H1 (cell line): Measurements from ENCODE around the gene CYGB. TPM values are rescaled to one million over a fixed set of nuclear protein-coding genes. Genes with fewer than 3 reads are reported as not detected.

Experiments
- CTCF ChIA-PET: fragments of 300-600 bp; sonication (Branson Sonifier 250); formaldehyde crosslinking; loops from one replicate; lab custom pipeline; 2021; ENCODE audit not compliant: partially characterized antibody; lab: Charles Lee
- POLR2A ChIA-PET: fragments of 300-600 bp; sonication (Branson Sonifier 250); formaldehyde crosslinking; loops from one replicate; lab custom pipeline; 2021; ENCODE audit warnings: inconsistent platforms; ENCODE audit not compliant: partially characterized antibody; lab: Charles Lee
- DNase-seq, 2 experiments: peaks; one replicate each; pipeline versions ENCODE4 v3.0.0 to v3.0.0-alpha.2; 2010 to 2022; ENCODE audit warnings: low spot score in 2 of 2, low read depth in 1 of 2, mixed read lengths in 1 of 2
- FAIRE-seq: peaks from 2 replicates; lab custom pipeline; 2011; peaks lifted over from hg19 to GRCh38; lab: Jason Lieb, UNC
- H2AFZ ChIP-seq: 2 replicates; pipeline ENCODE4 v1.8.1; 2012; ENCODE audit warnings: low read length, inconsistent platforms
- H2AK5ac ChIP-seq: 2 replicates; pipeline ENCODE4 v1.6.1; 2013; ENCODE audit warnings: low read depth, low read length
- H2BK120ac ChIP-seq: replicated peaks from 2 replicates; pipeline ENCODE3; 2013; ENCODE audit warnings: low read depth, low read length, inconsistent platforms
- H2BK12ac ChIP-seq: 2 replicates; pipeline ENCODE4 v1.6.1; 2013; ENCODE audit warnings: low read depth, low read length
- H2BK15ac ChIP-seq: 2 replicates; pipeline ENCODE4 v1.6.1; 2013; ENCODE audit warnings: low read length
- H2BK20ac ChIP-seq: 2 replicates; pipeline ENCODE4 v1.6.1; 2013; ENCODE audit warnings: low read length
- H2BK5ac ChIP-seq: 2 replicates; pipeline ENCODE4 v1.6.1; 2013; ENCODE audit warnings: low read depth, low read length
- H3K14ac ChIP-seq: 2 replicates; pipeline ENCODE4 v1.6.1; 2013; ENCODE audit warnings: inconsistent platforms; ENCODE audit not compliant: insufficient read length
- H3K18ac ChIP-seq: 2 replicates; pipeline ENCODE4 v1.6.1; 2013; ENCODE audit warnings: low read length; ENCODE audit errors: extremely low read depth
- H3K23ac ChIP-seq: 2 replicates; pipeline ENCODE4 v1.6.1; 2013; ENCODE audit warnings: inconsistent platforms; ENCODE audit not compliant: insufficient read length
- H3K23me2 ChIP-seq: 2 replicates; pipeline ENCODE4 v1.6.1; 2013; ENCODE audit warnings: low read depth, low read length
- H3K27ac ChIP-seq: 2 replicates; pipeline ENCODE4 v1.6.1; 2011; ENCODE audit warnings: low read depth, low read length, inconsistent platforms
- H3K27me3 ChIP-seq, 4 experiments: replicated peaks in 1 of 4; 1 replicate in 1 of 4; 2 replicates in 3 of 4; pipeline versions ENCODE4 v1.6.1 to v1.8.1; 2011 to 2013; ENCODE audit warnings: low read length in 3 of 4, mild to moderate bottlenecking in 3 of 4, inconsistent platforms in 2 of 4, mixed read lengths in 2 of 4, moderate library complexity in 1 of 4; ENCODE audit not compliant: control insufficient read depth in 3 of 4, insufficient read depth in 3 of 4; ENCODE audit errors: extremely low read depth in 1 of 4
- H3K36me3 ChIP-seq, 4 experiments: 2 replicates each; pipeline versions ENCODE4 v1.6.1 to v1.8.1; 2011 to 2013; ENCODE audit warnings: mild to moderate bottlenecking in 4 of 4, low read length in 3 of 4, moderate library complexity in 2 of 4, control low read depth in 1 of 4, inconsistent platforms in 1 of 4; ENCODE audit not compliant: insufficient read depth in 4 of 4, control insufficient read depth in 2 of 4
- H3K4ac ChIP-seq: replicated peaks from 2 replicates; pipeline ENCODE3; 2013; ENCODE audit warnings: low read length, low read depth, mixed read lengths, inconsistent platforms; ENCODE audit not compliant: insufficient read length
- H3K4me1 ChIP-seq, 4 experiments: replicated peaks in 1 of 4; 1 replicate in 1 of 4; 2 replicates in 3 of 4; pipeline versions ENCODE4 v1.6.1 to v1.8.1; 2011 to 2013; ENCODE audit warnings: low read length in 3 of 4, inconsistent platforms in 2 of 4, mixed read lengths in 1 of 4; ENCODE audit not compliant: insufficient read depth in 4 of 4, control insufficient read depth in 3 of 4
- H3K4me2 ChIP-seq, 2 experiments: 2 replicates each; pipeline versions ENCODE4 v1.6.1 to v1.8.1; 2011 to 2013; ENCODE audit warnings: low read depth in 2 of 2, low read length in 2 of 2, control low read depth in 1 of 2, inconsistent platforms in 1 of 2, mild to moderate bottlenecking in 1 of 2; ENCODE audit not compliant: insufficient read depth in 1 of 2
- H3K4me3 ChIP-seq, 4 experiments: fragments of 200-600, 300-600 bp in 1 of 4; sonication (generic), shearing (Covaris generic), sonication (Bioruptor Twin) in 1 of 4; 2 replicates each; pipeline versions ENCODE4 v1.5.1 to v1.8.1; 2011 to 2016; ENCODE audit warnings: low read length in 4 of 4, low read depth in 3 of 4, control low read depth in 2 of 4, inconsistent platforms in 2 of 4, mild to moderate bottlenecking in 2 of 4, mixed read lengths in 1 of 4, moderate library complexity in 1 of 4; ENCODE audit not compliant: insufficient read depth in 2 of 4; ENCODE audit errors: extremely low read depth in 1 of 4
- H3K56ac ChIP-seq: replicated peaks from 2 replicates; pipeline ENCODE3; 2013; ENCODE audit warnings: low read depth, mild to moderate bottlenecking, mixed read lengths, low read length, inconsistent platforms; ENCODE audit not compliant: insufficient read length
- H3K79me1 ChIP-seq: 2 replicates; pipeline ENCODE4 v1.6.1; 2013; ENCODE audit warnings: low read depth, low read length, control low read depth
- H3K79me2 ChIP-seq, 2 experiments: 2 replicates each; pipeline versions ENCODE4 v1.6.1 to v1.8.1; 2012 to 2013; ENCODE audit warnings: low read length in 2 of 2, mild to moderate bottlenecking in 2 of 2, inconsistent platforms in 1 of 2; ENCODE audit not compliant: insufficient read depth in 2 of 2, control insufficient read depth in 1 of 2
- H3K9ac ChIP-seq, 4 experiments: replicated peaks in 1 of 4; 1 replicate in 1 of 4; 2 replicates in 3 of 4; pipeline versions ENCODE4 v1.6.1 to v1.8.1; 2011 to 2013; ENCODE audit warnings: low read depth in 3 of 4, low read length in 3 of 4, control low read depth in 2 of 4, mild to moderate bottlenecking in 2 of 4, moderate library complexity in 2 of 4, inconsistent platforms in 1 of 4; ENCODE audit errors: extremely low read depth in 1 of 4
- H3K9me3 ChIP-seq, 2 experiments: 2 replicates each; pipeline versions ENCODE4 v1.6.1 to v1.8.1; 2012 to 2013; ENCODE audit warnings: mild to moderate bottlenecking in 2 of 2, moderate library complexity in 2 of 2, control low read depth in 1 of 2, inconsistent platforms in 1 of 2, low read depth in 1 of 2, low read length in 1 of 2, mixed read lengths in 1 of 2; ENCODE audit not compliant: insufficient read depth in 2 of 2
- H4K20me1 ChIP-seq, 2 experiments: replicated peaks in 1 of 2; 2 replicates each; pipeline versions ENCODE3 to v1.8.1; 2011 to 2013; ENCODE audit warnings: inconsistent platforms in 2 of 2, low read length in 2 of 2, mild to moderate bottlenecking in 1 of 2; ENCODE audit not compliant: insufficient read depth in 2 of 2, control insufficient read depth in 1 of 2
- H4K5ac ChIP-seq: 2 replicates; pipeline ENCODE4 v1.6.1; 2013; ENCODE audit warnings: low read length, low read depth, mixed read lengths, inconsistent platforms; ENCODE audit not compliant: insufficient read length
- H4K8ac ChIP-seq: 2 replicates; pipeline ENCODE4 v1.8.0; 2013; ENCODE audit warnings: mild to moderate bottlenecking, moderate library complexity, low read length, inconsistent platforms; ENCODE audit not compliant: insufficient read depth; ENCODE audit errors: extremely low read depth
- H4K91ac ChIP-seq: replicated peaks from 2 replicates; pipeline ENCODE3; 2013; ENCODE audit warnings: low read length, mixed read lengths, inconsistent platforms; ENCODE audit not compliant: insufficient read length
- ATF3 ChIP-seq: IDR thresholded peaks from 2 replicates; pipeline ENCODE4 v1.6.1; 2011; ENCODE audit warnings: low read depth, mild to moderate bottlenecking, low read length; ENCODE audit not compliant: insufficient read depth
- CBX5 ChIP-seq: fragments of 300-800, 300-1000 bp; sonication (generic); IDR thresholded peaks from 2 replicates; pipeline ENCODE4 v1.7.1; 2016; ENCODE audit warnings: antibody characterized with exemption, low read length, low read depth
- CHD1 ChIP-seq: IDR thresholded peaks from 2 replicates; pipeline ENCODE4 v1.6.1; 2012; ENCODE audit warnings: low read depth, low read length, improper control_type of control experiment
- CREB1 ChIP-seq: IDR thresholded peaks from 2 replicates; pipeline ENCODE4 v1.6.1; 2012; ENCODE audit warnings: inconsistent platforms
- FOSL1 ChIP-seq: IDR thresholded peaks from 2 replicates; pipeline ENCODE4 v1.6.1; 2011; ENCODE audit warnings: mild to moderate bottlenecking, low read depth, low read length, moderate library complexity; ENCODE audit not compliant: insufficient read depth
- KDM5A ChIP-seq: fragments of 200-600 bp; IDR thresholded peaks from 2 replicates; pipeline ENCODE4 v1.7.1; 2012; ENCODE audit warnings: mild to moderate bottlenecking, low read length, inconsistent platforms, mixed read lengths
- SIN3A ChIP-seq, 2 experiments: IDR thresholded peaks in 1 of 2; conservative IDR thresholded peaks in 1 of 2; 2 replicates each; pipeline ENCODE4 v1.6.1; 2011 to 2012; ENCODE audit warnings: low read length in 2 of 2, improper control_type of control experiment in 1 of 2, low read depth in 1 of 2, mild to moderate bottlenecking in 1 of 2
- TAF7 ChIP-seq: optimal IDR thresholded peaks from 2 replicates; pipeline ENCODE3; 2011; ENCODE audit warnings: low read depth, mild to moderate bottlenecking, inconsistent platforms, low read length, moderate library complexity, borderline replicate concordance
- YY1 ChIP-seq: IDR thresholded peaks from 2 replicates; pipeline ENCODE4 v1.6.1; 2011; ENCODE audit warnings: low read depth, mild to moderate bottlenecking, low read length
- WGBS, 2 experiments: shearing (Covaris generic) in 1 of 2; methylation state at CpG; one replicate each; pipeline versions ENCODE4 v1.1.6 to v1.1.7; 2013 to 2015; ENCODE audit warnings: low lambda C conversion rate in 2 of 2, mixed read lengths in 2 of 2, inconsistent platforms in 1 of 2, low coverage in 1 of 2, missing lambda C conversion rate in 1 of 2; ENCODE audit not compliant: insufficient replicate concordance in 2 of 2, insufficient coverage in 1 of 2, insufficient read length in 1 of 2; ENCODE audit errors: extremely low coverage in 1 of 2, missing lambda C conversion rate in 1 of 2; 5-methylcytosine and 5-hydroxymethylcytosine counted together
- polyA plus RNA-seq, 7 experiments: library from polyadenylated mRNA; depleted of rRNA in 3 of 7; stranded (reverse) in 5 of 7; unstranded in 2 of 7; fragments of >200 nt in 5 of 7; fragments of 200-250 nt in 2 of 7; gene quantifications; 1 replicate in 5 of 7; 2 replicates in 1 of 7; 4 replicates in 1 of 7; pipeline versions ENCODE4 v1.2.1 to v1.2.3, GENCODE V29; 2011 to 2013; ENCODE audit warnings: missing spikeins in 2 of 7, mixed read lengths in 2 of 7
- total RNA-seq: library from RNA; stranded (reverse); fragmentation: NEBNext Ultra II Directional; extraction: Animal tissue kit (Norgen Biotek cat#: 25700); gene quantifications from 2 replicates; pipeline ENCODE4 v1.2.1, GENCODE V29; 2021

CYGB gene
- total and polyA plus RNA-seq, 2 of the 8 experiments (the other 6 are each of a cell fraction or from before 2014, with no cell fraction given), result 2.7 to 3.7 TPM

- no peak overlapping the region for H2AFZ ChIP-seq
- H3K18ac ChIP-seq, result peak overlapping the region; percentile 68
- no peak overlapping the region for H2BK120ac ChIP-seq
- H2BK12ac ChIP-seq, result peak overlapping the region; percentile 45; the same call in 1 of the 2 replicates
- peak overlapping the region; percentile 93 for H3K27ac ChIP-seq
- H2BK20ac ChIP-seq, result no peak overlapping the region
- peaks cover 2% of the 10 kb centered on the region; the same call in 1 of the 2 replicates for H3K23me2 ChIP-seq
- peaks cover 2 to 10% (median 5%) of the 10 kb centered on the region in 4 experiments; a peak in 6 of 7 replicates for H3K4me1 ChIP-seq
- H4K5ac ChIP-seq, result peak overlapping the region; percentile 84
- H3K9ac ChIP-seq, result peak overlapping the region; percentile 94 to 100 (median 100)
- H3K4ac ChIP-seq, result no peak overlapping the region
- H3K4me2 ChIP-seq, result peak overlapping the region; percentile 75 to 76
- peaks cover 15 to 22% of the 10 kb centered on the region in 2 experiments for H4K20me1 ChIP-seq
- H2BK15ac ChIP-seq, result no peak overlapping the region
- 3% methylated on average over 14 of the region's 14 CpGs; no CpG with 5 or more reads in 1 of the 2 experiments for WGBS, 2 experiments
- H2BK5ac ChIP-seq, result peak overlapping the region; percentile 89; the same call in 1 of the 2 replicates
- H3K79me2 ChIP-seq, result peaks cover 23 to 53% of the 10 kb centered on the region in 2 experiments
- no peak overlapping the region for H3K14ac ChIP-seq
- H3K27me3 ChIP-seq, result no peaks in the 10 kb centered on the region
- DNase-seq (no peak), FAIRE-seq (no peak)
- peaks cover 10% of the 10 kb centered on the region for H3K79me1 ChIP-seq
- H3K56ac ChIP-seq, result no peak overlapping the region
- ChIA-PET CTCF (interaction anchor here (0.6 to 5.3 kb wide), 26 partner anchors 12 to 1424 kb away, joined by 3 to 71 read pairs (median 6); partner anchors contain the start of genes PRCD, ST6GALNAC2 and UBE2O), POLR2A (interaction anchor here (0.8 to 8.0 kb wide), 27 partner anchors 11 to 205 kb away, joined by 3 to 133 read pairs (median 4); partner anchors contain the start of genes CYGB, JMJD6, METTL23 and MFSD11)
- H2AK5ac ChIP-seq, result peak overlapping the region; percentile 57; the same call in 1 of the 2 replicates
- no peaks in the 10 kb centered on the region for H3K9me3 ChIP-seq
- peak overlapping the region; percentile 89 to 100 (median 97) for H3K4me3 ChIP-seq
- no peak overlapping the region for H4K8ac ChIP-seq
- H4K91ac ChIP-seq, result peak overlapping the region; percentile 87
- H3K36me3 ChIP-seq, result peaks cover 19 to 44% (median 32%) of the 10 kb centered on the region in 4 experiments
- H3K23ac ChIP-seq, result no peak overlapping the region
- TF ChIP-seq KDM5A (peak; percentile 48; the same call in 1 of the 2 replicates), ATF3 (no peak), YY1 (no peak), TAF7 (peak; percentile 32), CBX5 (no peak), CREB1 (no peak), FOSL1 (no peak), SIN3A (conservative IDR thresholded peaks at IDR 0.05 in 1 of 2, IDR thresholded peaks at IDR 0.05 in 1 of 2; ENCODE audit: low read depth in 1 of 2, low read length in 2 of 2) (no peak), CHD1 (no peak)
Measured at GRCh38 chr17:76558198-76559095, 20.9 kb upstream of the CYGB start.
